Breast epithelium (tissue), 4 donors: ENCODE results near the gene PLXNA4. TPM values are rescaled to one million over a fixed set of nuclear protein-coding genes. Genes with fewer than 3 reads are reported as not detected.

Experiments used
- DNase-seq, 2 donors: peaks; one replicate each; pipeline ENCODE4 v3.0.0-alpha.2; 2019; ENCODE audit warnings: low spot score in 2 of 2
- H3K27ac ChIP-seq, 2 donors: fragments of 200-600 bp; sonication (generic) in 1 of 2; one replicate each; pipeline ENCODE4 v1.5.1; 2016 to 2019; ENCODE audit warnings: mild to moderate bottlenecking in 1 of 2
- H3K27me3 ChIP-seq, 2 donors: fragments of 200-600 bp; sonication (generic) in 1 of 2; one replicate each; pipeline versions ENCODE4 v1.5.1 to v1.6.0; 2017 to 2019; ENCODE audit warnings: control low read depth in 1 of 2, mild to moderate bottlenecking in 1 of 2
- H3K36me3 ChIP-seq: fragments of 200-600 bp; one replicate; pipeline ENCODE4 v1.5.1; 2019
- H3K4me1 ChIP-seq, 2 donors: fragments of 200-600 bp; sonication (generic); one replicate each; pipeline ENCODE4 v1.5.1; 2016 to 2019; ENCODE audit warnings: control low read depth in 1 of 2
- H3K4me3 ChIP-seq, 3 donors: fragments of 200-600 bp; sonication (generic); 1 replicate in 2 of 3; 2 replicates in 1 of 3; pipeline ENCODE4 v1.5.1; 2016 to 2019; ENCODE audit warnings: mild to moderate bottlenecking in 3 of 3, moderate library complexity in 2 of 3
- H3K9me3 ChIP-seq, 2 donors: fragments of 200-600 bp; sonication (generic) in 1 of 2; one replicate each; pipeline ENCODE4 v1.5.1; 2016 to 2019; ENCODE audit warnings: control low read depth in 1 of 2
- CTCF ChIP-seq, 3 donors: fragments of 450-650 bp; IDR thresholded peaks; one replicate each; pipeline ENCODE4 v1.5.1; 2016 to 2017; ENCODE audit warnings: antibody characterized with exemption in 3 of 3, mild to moderate bottlenecking in 3 of 3, moderate library complexity in 3 of 3
- POLR2A ChIP-seq: fragments of 450-650 bp; IDR thresholded peaks from one replicate; pipeline ENCODE4 v1.6.1; 2016; ENCODE audit warnings: antibody characterized with exemption, mild to moderate bottlenecking, moderate library complexity
- POLR2AphosphoS5 ChIP-seq, 3 donors: sonication (generic); formaldehyde crosslinking; IDR thresholded peaks; one replicate each; pipeline ENCODE4 v1.6.1; 2017; ENCODE audit warnings: antibody characterized with exemption in 3 of 3
- intact Hi-C: fragments of 100-400 bp; cut with DNase I; formaldehyde crosslinking; loops from one replicate; pipeline ENCODE4 v1.15.1; 2023; ENCODE audit warnings: low total_unique reads
- total RNA-seq, 3 donors: library from RNA; depleted of rRNA; stranded (reverse); fragments of >200 nt; gene quantifications; one replicate each; pipeline ENCODE4 v1.1.0, GENCODE V29; 2016

The PLXNA4 gene
- total RNA-seq, 3 donors from 2014 or later, result 7.2 to 32.5 (median 26.2) TPM

- Histone ChIP-seq H3K4me3 (no peak overlapping the region), H3K4me1 (no peaks in the 10 kb centered on the region), H3K36me3 (no peaks in the 10 kb centered on the region), H3K9me3 (no peaks in the 10 kb centered on the region), H3K27me3 (no peaks in the 10 kb centered on the region), H3K27ac (no peak overlapping the region)
- no peak for DNase-seq
- TF ChIP-seq POLR2AphosphoS5 (IDR thresholded peaks at IDR 0.05) (no peak), POLR2A (no peak), CTCF (IDR thresholded peaks at IDR 0.05) (no peak)
- intact Hi-C loops, result no loop called here
Observed at GRCh38 chr7:132498319-132498718, 78.0 kb downstream of the PLXNA4 start.

GRCh38 chr7:132497098-132497497 lies 79.2 kb downstream of the PLXNA4 start:
- no peaks in the 10 kb centered on the region for H3K9me3 ChIP-seq
- TF ChIP-seq POLR2A, result no peak
- TF ChIP-seq CTCF (IDR thresholded peaks at IDR 0.05), result no peak
- no peak for TF ChIP-seq POLR2AphosphoS5 (IDR thresholded peaks at IDR 0.05)
- H3K4me1 ChIP-seq, result no peaks in the 10 kb centered on the region
- DNase-seq, result no peak
- H3K36me3 ChIP-seq, result no peaks in the 10 kb centered on the region
- no peak overlapping the region for H3K27ac ChIP-seq
- no peak overlapping the region for H3K4me3 ChIP-seq
- intact Hi-C loops, result no loop called here
- H3K27me3 ChIP-seq, result no peaks in the 10 kb centered on the region

- TF ChIP-seq POLR2A (no peak), CTCF (IDR thresholded peaks at IDR 0.05) (no peak), POLR2AphosphoS5 (IDR thresholded peaks at IDR 0.05) (no peak)
- intact Hi-C loops, result no loop called here
- Histone ChIP-seq H3K27me3 (no peaks in the 10 kb centered on the region), H3K4me3 (no peak overlapping the region), H3K27ac (no peak overlapping the region), H3K36me3 (no peaks in the 10 kb centered on the region), H3K4me1 (no peaks in the 10 kb centered on the region), H3K9me3 (no peaks in the 10 kb centered on the region)
- no peak for DNase-seq
Observed at GRCh38 chr7:132495936-132496335, 80.3 kb downstream of the PLXNA4 start.

GRCh38 chr7:132494474-132494873 lies 81.8 kb downstream of the PLXNA4 start:
- TF ChIP-seq POLR2A, result no peak
- no peak for TF ChIP-seq POLR2AphosphoS5 (IDR thresholded peaks at IDR 0.05)
- no peak for TF ChIP-seq CTCF (IDR thresholded peaks at IDR 0.05)
- Histone ChIP-seq H3K36me3 (no peaks in the 10 kb centered on the region), H3K9me3 (no peaks in the 10 kb centered on the region), H3K4me1 (no peaks in the 10 kb centered on the region), H3K4me3 (no peak overlapping the region), H3K27me3 (no peaks in the 10 kb centered on the region), H3K27ac (no peak overlapping the region)
- intact Hi-C loops, result no loop called here
- DNase-seq, result no peak

- TF ChIP-seq CTCF (IDR thresholded peaks at IDR 0.05), result no peak
- TF ChIP-seq POLR2A, result no peak
- no peak for TF ChIP-seq POLR2AphosphoS5 (IDR thresholded peaks at IDR 0.05)
- no peak for DNase-seq
- no peaks in the 10 kb centered on the region for H3K27me3 ChIP-seq
- no peaks in the 10 kb centered on the region for H3K4me1 ChIP-seq
- no peak overlapping the region for H3K4me3 ChIP-seq
- H3K27ac ChIP-seq, result no peak overlapping the region
- H3K36me3 ChIP-seq, result no peaks in the 10 kb centered on the region
- intact Hi-C loops, result no loop called here
- H3K9me3 ChIP-seq, result no peaks in the 10 kb centered on the region
Observed at GRCh38 chr7:132492823-132493445, 83.3 kb downstream of the PLXNA4 start.
